HepG2 (cell line): ENCODE measurements around the gene UNC13D. TPM values are rescaled to one million over a fixed set of nuclear protein-coding genes. Genes with fewer than 3 reads are reported as not detected.
A peak's percentile ranks its signal among the peaks of the same experiment; 100 is the strongest.

Experiments
- CBX1 ChIP-seq: IDR thresholded peaks from one replicate; pipeline ENCODE4 v1.6.1; 2016; ENCODE audit warnings: antibody characterized with exemption, low read depth
- HES4 ChIP-seq: sonication (generic); formaldehyde crosslinking; IDR thresholded peaks from 2 replicates; pipeline ENCODE4 v1.9.0; 2021; ENCODE audit warnings: mild to moderate bottlenecking, missing genetic modification reagents, borderline replicate concordance
- KMT2A ChIP-seq: sonication (generic); formaldehyde crosslinking; IDR thresholded peaks from 2 replicates; pipeline ENCODE4 v1.4.0; 2020; ENCODE audit warnings: missing genetic modification reagents
- NR1H2 ChIP-seq: sonication (generic); formaldehyde crosslinking; IDR thresholded peaks from 2 replicates; pipeline ENCODE4 v1.8.1; 2022; ENCODE audit warnings: low read depth, missing genetic modification reagents, borderline replicate concordance
- NR2C2 ChIP-seq: sonication (generic); formaldehyde crosslinking; IDR thresholded peaks from 2 replicates; pipeline ENCODE4 v1.4.0; 2020; ENCODE audit warnings: missing genetic modification reagents, mild to moderate bottlenecking, moderate library complexity, borderline replicate concordance
- POLR2A ChIP-seq, 2 experiments: IDR thresholded peaks; 2 replicates each; pipeline ENCODE4 v1.6.1; 2011; ENCODE audit warnings: low read depth in 2 of 2, low read length in 2 of 2, mild to moderate bottlenecking in 1 of 2, moderate library complexity in 1 of 2; ENCODE audit not compliant: insufficient read depth in 1 of 2
- TIGD3 ChIP-seq: sonication (generic); formaldehyde crosslinking; IDR thresholded peaks from 2 replicates; pipeline ENCODE4 v1.5.1; 2020; ENCODE audit warnings: mild to moderate bottlenecking, missing genetic modification reagents, borderline replicate concordance
- ZBTB39 ChIP-seq: sonication (generic); formaldehyde crosslinking; IDR thresholded peaks from 2 replicates; pipeline ENCODE4 v1.5.0; 2020; ENCODE audit warnings: missing genetic modification reagents
- ZFX ChIP-seq: sonication (generic); formaldehyde crosslinking; IDR thresholded peaks from 2 replicates; pipeline ENCODE4 v1.4.0; 2020; ENCODE audit warnings: mild to moderate bottlenecking, low read depth, missing genetic modification reagents, moderate library complexity
- ZNF280B ChIP-seq: sonication (generic); formaldehyde crosslinking; IDR thresholded peaks from 2 replicates; pipeline ENCODE4 v1.5.0; 2020; ENCODE audit warnings: missing genetic modification reagents, mild to moderate bottlenecking, borderline replicate concordance
- ZNF512 ChIP-seq: sonication (generic); formaldehyde crosslinking; IDR thresholded peaks from 2 replicates; pipeline ENCODE4 v1.4.0; 2020; ENCODE audit warnings: mild to moderate bottlenecking, missing genetic modification reagents
- ZNF766 ChIP-seq: sonication (generic); formaldehyde crosslinking; IDR thresholded peaks from 2 replicates; pipeline ENCODE4 v1.5.0; 2020; ENCODE audit warnings: missing genetic modification reagents, borderline replicate concordance
- ZNF780A ChIP-seq: sonication (generic); formaldehyde crosslinking; IDR thresholded peaks from 2 replicates; pipeline ENCODE4 v1.8.0; 2022; ENCODE audit warnings: mild to moderate bottlenecking, missing genetic modification reagents, moderate library complexity
- ZNF841 ChIP-seq: sonication (generic); formaldehyde crosslinking; IDR thresholded peaks from 2 replicates; pipeline ENCODE4 v1.8.1; 2023; ENCODE audit warnings: missing genetic modification reagents, borderline replicate concordance
- polyA plus RNA-seq, 8 experiments: library from polyadenylated mRNA; depleted of rRNA in 3 of 8; stranded (reverse) in 7 of 8; unstranded in 1 of 8; fragments of >200 nt; fragmentation: Illumina TruSeq in 4 of 8; extraction: Trizol in 4 of 8; gene quantifications; 2 replicates each; pipeline versions ENCODE4 v1.2.1 to v1.2.3, GENCODE V29; 2011 to 2016; ENCODE audit warnings: low read depth in 4 of 8, missing spikeins in 1 of 8, mixed read lengths in 1 of 8; ENCODE audit not compliant: insufficient read depth in 1 of 8
- total RNA-seq, 5 experiments: library from RNA; depleted of rRNA; stranded (reverse); fragments of >200 nt; fragmentation: Illumina TruSeq; extraction: Trizol; gene quantifications; 2 replicates each; pipeline ENCODE4 v1.2.3, GENCODE V29; 2016; ENCODE audit warnings: low read depth in 1 of 5
- TF ChIP-seq, protein P1 (sequence below): IDR thresholded peaks from 2 replicates; pipeline ENCODE4 v1.6.1; 2016; ENCODE audit warnings: low read depth, borderline replicate concordance
- TF ChIP-seq, protein P2 (sequence below): sonication (generic); formaldehyde crosslinking; IDR thresholded peaks from 2 replicates; pipeline ENCODE4 v1.4.0; 2020; ENCODE audit warnings: low read depth, missing genetic modification reagents

The UNC13D gene
- total and polyA plus RNA-seq, 2 of the 13 experiments (the other 11 are each of a cell fraction or from before 2014, with no cell fraction given) = 29.7 to 42.7 TPM

DNA sequence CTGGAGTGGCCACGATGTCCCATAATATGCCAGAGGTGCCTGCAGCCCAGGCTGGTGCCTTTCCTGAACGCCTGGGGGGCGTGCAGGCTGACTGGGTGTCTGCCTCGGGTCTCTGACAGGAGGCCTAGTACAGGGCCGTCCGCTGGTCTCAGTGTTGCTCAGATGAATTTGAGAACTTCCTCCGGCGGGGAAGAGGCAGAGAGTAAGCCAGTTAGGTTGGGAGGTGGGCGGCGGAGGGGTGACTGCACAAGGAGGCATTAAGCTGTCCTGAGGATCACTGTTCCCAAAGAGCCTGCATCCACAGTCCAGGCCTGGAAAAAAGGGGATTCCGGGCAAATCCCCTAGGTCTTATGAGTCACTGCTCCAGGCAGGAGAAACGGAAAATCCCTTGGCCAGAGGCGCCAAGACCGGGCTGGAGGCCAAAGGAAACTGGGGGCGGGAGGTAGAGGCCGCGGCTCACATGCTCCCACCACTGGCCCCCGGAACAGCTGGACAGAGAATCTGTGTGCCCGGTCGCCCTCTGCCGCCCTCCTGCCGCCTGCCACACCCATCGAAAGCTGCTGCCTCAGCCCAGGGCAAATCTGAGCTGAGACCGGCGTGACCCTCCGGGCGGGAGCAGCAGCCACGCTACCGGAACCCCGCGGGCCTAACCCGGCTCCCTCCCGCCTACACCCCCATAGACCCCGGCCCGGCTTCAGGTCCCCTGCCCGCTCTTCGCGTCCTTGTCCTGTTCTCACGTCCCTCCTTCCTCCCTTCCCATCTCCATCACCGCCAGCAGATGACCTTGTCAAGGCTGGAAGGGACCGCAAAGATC is 32.9 kb upstream of the UNC13D start (continued):
- TF ChIP-seq ZNF512 (CRISPR knock-in tag) (no peak), NR2C2 (no peak), ZNF766 (CRISPR knock-in tag) (no peak), KMT2A (peak; percentile 43; the same call in 1 of the 2 replicates), ZBTB39 (CRISPR knock-in tag) (peak; percentile 44; the same call in 1 of the 2 replicates), HES4 (CRISPR knock-in tag) (0 out of 2 replicates have a peak, but pooled peaks have one; percentile 16), CBX1 (no peak), ZNF780A (CRISPR knock-in tag) (peak; percentile 52; the same call in 1 of the 2 replicates), ZFX (CRISPR knock-in tag) (peak; percentile 72), TIGD3 (peak; percentile 25; the same call in 1 of the 2 replicates), ZNF841 (CRISPR knock-in tag) (0 out of 2 replicates have a peak, but pooled peaks have one; percentile 73), POLR2A (IDR thresholded peaks at IDR 0.05; ENCODE audit: insufficient read depth in 1 of 2, low read depth in 2 of 2, low read length in 2 of 2) (peak in 1 of 2 experiments; percentile 54; a peak in 1 of 4 replicates), NR1H2 (0 out of 2 replicates have a peak, but pooled peaks have one; percentile 21), ZNF280B (peak; percentile 86)
- TF ChIP-seq, protein P1, sequence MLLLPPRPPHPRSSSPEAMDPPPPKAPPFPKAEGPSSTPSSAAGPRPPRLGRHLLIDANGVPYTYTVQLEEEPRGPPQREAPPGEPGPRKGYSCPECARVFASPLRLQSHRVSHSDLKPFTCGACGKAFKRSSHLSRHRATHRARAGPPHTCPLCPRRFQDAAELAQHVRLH (CRISPR knock-in tag) = no peak; the same call in 1 of the 2 replicates
- TF ChIP-seq, protein P2, sequence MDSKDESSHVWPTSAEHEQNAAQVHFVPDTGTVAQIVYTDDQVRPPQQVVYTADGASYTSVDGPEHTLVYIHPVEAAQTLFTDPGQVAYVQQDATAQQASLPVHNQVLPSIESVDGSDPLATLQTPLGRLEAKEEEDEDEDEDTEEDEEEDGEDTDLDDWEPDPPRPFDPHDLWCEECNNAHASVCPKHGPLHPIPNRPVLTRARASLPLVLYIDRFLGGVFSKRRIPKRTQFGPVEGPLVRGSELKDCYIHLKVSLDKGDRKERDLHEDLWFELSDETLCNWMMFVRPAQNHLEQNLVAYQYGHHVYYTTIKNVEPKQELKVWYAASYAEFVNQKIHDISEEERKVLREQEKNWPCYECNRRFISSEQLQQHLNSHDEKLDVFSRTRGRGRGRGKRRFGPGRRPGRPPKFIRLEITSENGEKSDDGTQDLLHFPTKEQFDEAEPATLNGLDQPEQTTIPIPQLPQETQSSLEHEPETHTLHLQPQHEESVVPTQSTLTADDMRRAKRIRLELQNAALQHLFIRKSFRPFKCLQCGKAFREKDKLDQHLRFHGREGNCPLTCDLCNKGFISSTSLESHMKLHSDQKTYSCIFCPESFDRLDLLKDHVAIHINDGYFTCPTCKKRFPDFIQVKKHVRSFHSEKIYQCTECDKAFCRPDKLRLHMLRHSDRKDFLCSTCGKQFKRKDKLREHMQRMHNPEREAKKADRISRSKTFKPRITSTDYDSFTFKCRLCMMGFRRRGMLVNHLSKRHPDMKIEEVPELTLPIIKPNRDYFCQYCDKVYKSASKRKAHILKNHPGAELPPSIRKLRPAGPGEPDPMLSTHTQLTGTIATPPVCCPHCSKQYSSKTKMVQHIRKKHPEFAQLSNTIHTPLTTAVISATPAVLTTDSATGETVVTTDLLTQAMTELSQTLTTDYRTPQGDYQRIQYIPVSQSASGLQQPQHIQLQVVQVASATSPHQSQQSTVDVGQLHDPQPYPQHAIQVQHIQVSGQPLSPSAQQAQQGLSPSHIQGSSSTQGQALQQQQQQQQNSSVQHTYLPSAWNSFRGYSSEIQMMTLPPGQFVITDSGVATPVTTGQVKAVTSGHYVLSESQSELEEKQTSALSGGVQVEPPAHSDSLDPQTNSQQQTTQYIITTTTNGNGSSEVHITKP (CRISPR knock-in tag) = no peak
